Fibroblast of lung (primary cell): ENCODE results near the gene GSG1. TPM values are rescaled to one million over a fixed set of nuclear protein-coding genes. Genes with fewer than 3 reads are reported as not detected.

Experiments used
- DNase-seq, 2 donors: peaks; one replicate each; pipeline versions ENCODE4 v3.0.0 to v3.0.0-alpha.2; 2010; ENCODE audit warnings: low read depth in 2 of 2
- H2AFZ ChIP-seq: 2 replicates; pipeline ENCODE4 v1.5.1; 2012; ENCODE audit warnings: low read length, control low read depth, inconsistent platforms
- H3K27ac ChIP-seq: 2 replicates; pipeline ENCODE4 v1.5.1; 2011; ENCODE audit warnings: low read length, control low read depth; ENCODE audit not compliant: insufficient read depth
- H3K27me3 ChIP-seq: 2 replicates; pipeline ENCODE4 v1.5.1; 2011; ENCODE audit warnings: mild to moderate bottlenecking, low read length; ENCODE audit not compliant: control insufficient read depth, insufficient read depth
- H3K36me3 ChIP-seq: 2 replicates; pipeline ENCODE4 v1.5.1; 2011; ENCODE audit warnings: low read length; ENCODE audit not compliant: control insufficient read depth, insufficient read depth
- H3K4me1 ChIP-seq: 2 replicates; pipeline ENCODE4 v1.5.1; 2011; ENCODE audit warnings: low read length; ENCODE audit not compliant: control insufficient read depth, insufficient read depth; ENCODE audit errors: extremely low read depth
- H3K4me2 ChIP-seq: 2 replicates; pipeline ENCODE4 v1.5.1; 2011; ENCODE audit warnings: low read length, control low read depth; ENCODE audit not compliant: insufficient read depth; ENCODE audit errors: extremely low read depth
- H3K4me3 ChIP-seq, 4 experiments: fragments of 200-600 bp in 1 of 4; sonication (generic) in 1 of 4; replicated peaks in 1 of 4; 2 replicates each; pipeline ENCODE4 v1.5.1; 2011 to 2016; ENCODE audit warnings: low read length in 4 of 4, low read depth in 3 of 4, mild to moderate bottlenecking in 3 of 4, control low read depth in 2 of 4, inconsistent platforms in 1 of 4, mixed read lengths in 1 of 4; ENCODE audit not compliant: insufficient read depth in 1 of 4; ENCODE audit errors: control extremely low read depth in 1 of 4
- H3K79me2 ChIP-seq: 2 replicates; pipeline ENCODE4 v1.5.1; 2012; ENCODE audit warnings: mild to moderate bottlenecking, low read length, inconsistent platforms; ENCODE audit not compliant: control insufficient read depth, insufficient read depth
- H3K9ac ChIP-seq: 2 replicates; pipeline ENCODE4 v1.5.1; 2011; ENCODE audit warnings: mild to moderate bottlenecking, low read length, control low read depth; ENCODE audit not compliant: insufficient read depth
- H3K9me3 ChIP-seq: 2 replicates; pipeline ENCODE4 v1.5.1; 2012; ENCODE audit warnings: low read depth, low read length; ENCODE audit not compliant: control insufficient read depth, insufficient read depth
- H4K20me1 ChIP-seq: 2 replicates; pipeline ENCODE4 v1.5.1; 2011; ENCODE audit warnings: low read length; ENCODE audit not compliant: control insufficient read depth, insufficient read depth; ENCODE audit errors: extremely low read depth
- EZH2 ChIP-seq: IDR thresholded peaks from 2 replicates; pipeline ENCODE4 v1.5.1; 2012; ENCODE audit warnings: low read length, control low read depth, mild to moderate bottlenecking; ENCODE audit errors: missing control alignments
- polyA minus RNA-seq: library from RNA; depleted of rRNA, polyadenylated mRNA; stranded (reverse); fragments of >200 nt; gene quantifications from 2 replicates; pipeline ENCODE4 v1.2.3, GENCODE V29; 2011; ENCODE audit warnings: low replicate concordance
- polyA plus RNA-seq, 2 donors: library from polyadenylated mRNA; depleted of rRNA in 1 of 2; stranded (reverse) in 1 of 2; unstranded in 1 of 2; fragments of >200 nt; gene quantifications; 2 replicates each; pipeline ENCODE4 v1.2.1, GENCODE V29; 2011 to 2012; ENCODE audit warnings: missing spikeins in 1 of 2
- total RNA-seq: library from RNA; depleted of rRNA; stranded (reverse); fragments of >200 nt; gene quantifications from 2 replicates; pipeline ENCODE4 v1.2.1, GENCODE V29; 2014
- TF ChIP-seq, protein P1 (sequence below), 2 donors: IDR thresholded peaks in 1 of 2; conservative IDR thresholded peaks in 1 of 2; 1 replicate in 1 of 2; 2 replicates in 1 of 2; pipeline ENCODE4 v1.5.1; 2011 to 2012; ENCODE audit warnings: low read length in 2 of 2, control low read depth in 1 of 2, inconsistent platforms in 1 of 2, low read depth in 1 of 2, mild to moderate bottlenecking in 1 of 2

The GSG1 gene
- total RNA-seq: 0.26 and 0.66 TPM in 2 replicates
- 0.93 and 1.3 TPM in 2 replicates for polyA plus RNA-seq
- 0.78 and 1.1 TPM in 2 replicates for polyA plus RNA-seq (2012)
- polyA minus RNA-seq: 1.6 and 2.2 TPM in 2 replicates

DNA sequence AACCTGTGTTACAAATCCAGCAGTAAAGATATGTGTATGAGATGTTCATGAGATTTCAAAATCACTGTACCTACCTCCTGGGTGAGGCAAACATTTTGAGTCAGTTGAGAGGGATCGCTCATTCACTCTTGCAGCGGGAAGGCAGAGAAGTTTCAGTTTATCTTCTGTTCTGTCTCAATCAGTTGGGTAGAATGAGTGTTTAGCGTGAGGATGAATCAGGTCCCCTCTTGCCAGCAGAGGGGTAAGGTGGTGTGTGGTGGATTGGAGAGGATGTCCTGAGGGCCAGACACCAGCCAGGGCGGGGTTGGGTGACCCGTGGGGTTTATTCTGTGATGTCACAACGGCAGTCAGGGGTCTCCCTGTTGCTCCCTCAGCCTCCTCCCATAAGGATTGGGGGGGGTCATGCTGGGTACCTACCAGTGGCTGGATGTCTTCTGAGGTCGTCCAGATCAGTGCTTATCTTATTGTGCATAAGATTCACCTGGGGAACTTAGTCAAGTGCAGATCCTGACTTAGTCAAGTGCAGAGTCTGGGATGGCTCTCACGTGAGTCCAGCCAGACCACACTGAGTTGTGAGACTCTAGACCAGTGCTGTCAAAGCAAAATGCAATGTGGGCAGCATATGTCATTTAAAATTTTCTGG is at the start of gene GSG1:
Gene GSG1, minus strand, starts transcription at position 277 of the 643 bp plus-strand sequence. Its CDS starts 155 bp downstream, at position 122.
- H3K9me3 ChIP-seq: no peaks in the 10 kb centered on the region
- DNase-seq: peak in 1 of 2 donors; percentile 23
- H3K4me2 ChIP-seq: peak within 1 kb of the TSS; percentile 5
- no peak within 1 kb of the TSS for H3K9ac ChIP-seq
- no peak within 1 kb of the TSS for H3K4me3 ChIP-seq
- no peaks in the 10 kb centered on the region for H3K27me3 ChIP-seq
- peak within 1 kb of the TSS; percentile 24 for H2AFZ ChIP-seq
- no peaks in the 10 kb centered on the region for H4K20me1 ChIP-seq
- peak within 1 kb of the TSS; percentile 100 for H3K27ac ChIP-seq
- TF ChIP-seq EZH2: no peak
- TF ChIP-seq, protein P1, sequence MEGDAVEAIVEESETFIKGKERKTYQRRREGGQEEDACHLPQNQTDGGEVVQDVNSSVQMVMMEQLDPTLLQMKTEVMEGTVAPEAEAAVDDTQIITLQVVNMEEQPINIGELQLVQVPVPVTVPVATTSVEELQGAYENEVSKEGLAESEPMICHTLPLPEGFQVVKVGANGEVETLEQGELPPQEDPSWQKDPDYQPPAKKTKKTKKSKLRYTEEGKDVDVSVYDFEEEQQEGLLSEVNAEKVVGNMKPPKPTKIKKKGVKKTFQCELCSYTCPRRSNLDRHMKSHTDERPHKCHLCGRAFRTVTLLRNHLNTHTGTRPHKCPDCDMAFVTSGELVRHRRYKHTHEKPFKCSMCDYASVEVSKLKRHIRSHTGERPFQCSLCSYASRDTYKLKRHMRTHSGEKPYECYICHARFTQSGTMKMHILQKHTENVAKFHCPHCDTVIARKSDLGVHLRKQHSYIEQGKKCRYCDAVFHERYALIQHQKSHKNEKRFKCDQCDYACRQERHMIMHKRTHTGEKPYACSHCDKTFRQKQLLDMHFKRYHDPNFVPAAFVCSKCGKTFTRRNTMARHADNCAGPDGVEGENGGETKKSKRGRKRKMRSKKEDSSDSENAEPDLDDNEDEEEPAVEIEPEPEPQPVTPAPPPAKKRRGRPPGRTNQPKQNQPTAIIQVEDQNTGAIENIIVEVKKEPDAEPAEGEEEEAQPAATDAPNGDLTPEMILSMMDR (conservative IDR thresholded peaks at IDR 0.05 in 1 of 2, IDR thresholded peaks at IDR 0.05 in 1 of 2; ENCODE audit: low read depth in 1 of 2, low read length in 2 of 2): no peak
- H3K36me3 ChIP-seq: no peaks in the 10 kb centered on the region
- no peaks in the 10 kb centered on the region for H3K79me2 ChIP-seq
- H3K4me1 ChIP-seq: peaks cover 31% of the 10 kb centered on the region

GRCh38 chr12:13153180-13153579 is 49.7 kb upstream of the GSG1 start:
- Histone ChIP-seq H3K4me3 (no peak overlapping the region), H3K9ac (no peak overlapping the region), H3K9me3 (no peaks in the 10 kb centered on the region), H3K4me2 (no peak overlapping the region), H3K79me2 (no peaks in the 10 kb centered on the region), H3K27me3 (no peaks in the 10 kb centered on the region), H3K36me3 (no peaks in the 10 kb centered on the region), H3K4me1 (peaks cover 3% of the 10 kb centered on the region), H4K20me1 (no peaks in the 10 kb centered on the region), H2AFZ (no peak overlapping the region), H3K27ac (no peak overlapping the region)
- TF ChIP-seq, protein P1 (conservative IDR thresholded peaks at IDR 0.05 in 1 of 2, IDR thresholded peaks at IDR 0.05 in 1 of 2; ENCODE audit: low read depth in 1 of 2, low read length in 2 of 2): no peak
- no peak for TF ChIP-seq EZH2
- DNase-seq: no peak

DNA sequence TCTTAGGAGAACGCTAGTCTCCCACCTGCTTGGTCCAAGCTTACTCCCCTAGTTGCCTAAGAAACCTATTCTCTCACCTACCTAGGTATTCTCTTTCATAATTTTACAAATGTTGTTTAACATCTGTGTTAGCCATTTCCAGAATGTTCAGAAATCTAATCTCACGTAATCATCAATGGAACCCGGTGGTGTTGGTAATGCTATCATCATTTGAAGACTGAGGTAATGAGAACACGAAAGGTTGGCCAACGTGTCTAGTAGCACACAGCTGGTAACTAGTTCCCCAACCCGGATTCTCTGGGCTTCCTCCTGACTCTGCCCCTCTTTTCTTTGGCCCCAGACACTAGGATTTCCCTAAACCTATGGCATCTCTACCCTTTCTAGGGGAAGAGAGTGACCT is 49.3 kb upstream of the GSG1 start:
- no peaks in the 10 kb centered on the region for H3K27me3 ChIP-seq
- no peak overlapping the region for H3K4me2 ChIP-seq

More for the DNA sequence above, 49.3 kb upstream of the GSG1 start:
- TF ChIP-seq EZH2: no peak
- TF ChIP-seq, protein P1 (conservative IDR thresholded peaks at IDR 0.05 in 1 of 2, IDR thresholded peaks at IDR 0.05 in 1 of 2; ENCODE audit: low read depth in 1 of 2, low read length in 2 of 2): no peak
- no peak for DNase-seq
- no peaks in the 10 kb centered on the region for H3K9me3 ChIP-seq
- no peak overlapping the region for H3K4me3 ChIP-seq
- no peaks in the 10 kb centered on the region for H3K79me2 ChIP-seq
- peaks cover 3% of the 10 kb centered on the region for H3K4me1 ChIP-seq
- H2AFZ ChIP-seq: no peak overlapping the region
- no peak overlapping the region for H3K9ac ChIP-seq
- no peaks in the 10 kb centered on the region for H4K20me1 ChIP-seq
- H3K36me3 ChIP-seq: no peaks in the 10 kb centered on the region
- no peak overlapping the region for H3K27ac ChIP-seq
